ENCODE results near the gene CLDN19.

- TF ChIP-seq CTCF (IDR thresholded peaks at IDR 0.05) (no peak), POLR2A (IDR thresholded peaks at IDR 0.05) (no peak)
Observed at GRCh38 chr1:42786097-42786496, 46.1 kb upstream of the CLDN19 start.

Data from heart left ventricle (tissue), 13 donors.